Glomerular visceral epithelial cell (primary cell): Measurements from ENCODE around the gene UBXN11.

Source experiments
- DNase-seq: peaks from one replicate; pipeline ENCODE4 v3.0.0-alpha.2; 2016; ENCODE audit errors: extremely low spot score

UBXN11 gene

DNA sequence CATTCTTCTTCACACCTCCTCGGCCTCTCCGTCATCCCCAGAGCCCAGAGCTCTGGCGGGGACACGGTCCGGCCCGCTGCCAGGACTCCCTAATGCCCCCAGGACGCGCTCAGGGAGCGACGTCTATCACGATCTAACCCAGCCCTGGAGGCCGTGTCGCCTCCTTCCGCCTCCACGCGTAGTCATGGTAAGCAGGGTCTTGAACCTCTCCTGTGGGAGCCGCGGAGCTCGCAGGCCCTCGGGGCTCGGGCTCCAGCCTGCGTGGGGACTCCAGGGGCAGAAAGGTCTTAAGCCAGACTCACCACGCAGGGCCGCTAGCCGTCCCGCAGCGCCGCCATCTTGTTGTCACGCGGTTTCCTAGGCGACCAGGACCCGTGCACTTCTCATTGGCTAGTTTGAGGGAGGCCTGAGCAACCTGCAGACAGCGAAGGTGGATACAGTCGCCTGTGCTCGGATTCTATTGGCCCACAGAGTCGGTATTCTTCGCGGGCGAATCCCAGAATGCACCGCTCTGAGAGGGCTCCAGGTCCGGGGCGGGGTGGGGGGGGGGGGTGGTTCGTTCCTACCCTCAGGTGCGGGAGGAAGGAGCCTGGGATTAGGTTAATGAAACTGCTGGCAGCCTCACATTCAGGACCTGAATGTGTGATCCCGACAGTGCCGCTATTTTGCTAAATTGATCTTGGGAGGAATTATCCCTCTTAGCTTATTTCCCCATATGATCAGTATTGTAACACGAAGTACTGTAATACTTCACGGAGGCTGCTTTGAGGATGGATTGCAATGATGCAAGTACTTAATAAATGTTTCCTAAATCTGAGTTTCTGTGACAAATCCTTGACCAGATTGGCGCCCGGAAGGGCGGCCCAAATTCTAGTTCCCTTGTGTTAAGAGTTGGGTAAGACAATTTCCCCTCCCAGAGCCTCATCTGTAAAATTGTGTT is at the start of gene UBXN11:
Gene UBXN11 (minus strand): TSS at position 347 of the 940 bp plus-strand sequence. CDS start 3,753 bp downstream, outside the sequence.
- DNase-seq, result peak; percentile 96

GRCh38 chr1:26356106-26356505 is 49.7 kb upstream of the UBXN11 start:
- no peak for DNase-seq

- DNase-seq, result no peak
These were observed 48.5 kb upstream of the UBXN11 start for GRCh38 chr1:26354972-26355371.

DNA sequence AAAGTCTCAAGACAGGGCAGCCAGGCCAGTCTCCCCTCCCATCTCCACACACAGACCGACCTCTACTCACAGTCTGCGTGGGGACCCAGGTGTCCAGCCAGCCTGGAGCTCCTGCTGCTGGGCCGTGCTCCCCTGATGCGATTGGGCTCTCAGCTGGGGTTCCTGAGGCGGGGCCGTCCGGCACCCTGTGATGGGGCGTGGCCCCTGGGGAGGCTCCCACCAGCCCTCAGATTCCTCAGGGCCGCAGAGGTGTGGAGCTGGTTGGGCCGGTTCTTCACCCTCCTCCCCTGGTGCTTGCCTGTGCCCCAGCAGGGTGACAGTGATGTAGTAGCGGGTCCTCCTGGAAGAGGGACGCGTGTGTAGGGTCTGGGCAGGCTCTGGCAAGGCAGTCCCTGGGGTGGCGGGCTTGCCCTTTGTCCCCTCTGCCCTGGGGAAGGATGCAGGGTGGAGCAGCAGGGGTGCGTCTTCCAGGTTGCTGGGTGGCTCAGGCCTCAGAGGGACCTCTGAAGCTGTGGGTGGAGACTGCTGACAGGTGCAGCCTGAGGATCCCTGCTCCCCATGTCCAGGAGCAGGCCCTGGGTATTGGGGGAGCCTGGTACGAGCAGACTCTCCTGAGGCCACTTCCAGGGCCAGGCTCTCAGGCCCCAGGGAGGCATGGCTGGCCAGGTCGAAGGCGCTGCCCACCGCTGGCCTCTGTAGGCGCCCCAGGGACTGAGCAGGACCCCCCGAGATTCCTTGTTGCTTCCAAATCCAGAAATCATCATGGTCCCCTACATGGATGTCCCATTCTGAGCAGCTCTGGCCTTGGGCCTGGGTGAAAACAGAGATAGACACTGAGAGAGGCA is 47.8 kb upstream of the UBXN11 start, which contains the start of gene CRYBG2:
Gene CRYBG2 (minus strand): TSS at position 155 of the 845 bp plus-strand sequence. CDS start 7,473 bp downstream, outside the sequence.
- no peak for DNase-seq

- DNase-seq, result no peak
These were observed 46.9 kb upstream of the UBXN11 start for GRCh38 chr1:26353210-26353859.

- peak; percentile 27 for DNase-seq
These were observed 45.9 kb upstream of the UBXN11 start for GRCh38 chr1:26352338-26352679.

GRCh38 chr1:26351590-26352337 is 45.3 kb upstream of the UBXN11 start:
- DNase-seq, result peak; percentile 64

- DNase-seq, result peak; percentile 58
These were observed 44.5 kb upstream of the UBXN11 start for GRCh38 chr1:26350701-26351589.

GRCh38 chr1:26350343-26350700 is 43.9 kb upstream of the UBXN11 start:
- DNase-seq, result no peak

- no peak for DNase-seq
These were observed 43.4 kb upstream of the UBXN11 start for GRCh38 chr1:26349877-26350244.

DNA sequence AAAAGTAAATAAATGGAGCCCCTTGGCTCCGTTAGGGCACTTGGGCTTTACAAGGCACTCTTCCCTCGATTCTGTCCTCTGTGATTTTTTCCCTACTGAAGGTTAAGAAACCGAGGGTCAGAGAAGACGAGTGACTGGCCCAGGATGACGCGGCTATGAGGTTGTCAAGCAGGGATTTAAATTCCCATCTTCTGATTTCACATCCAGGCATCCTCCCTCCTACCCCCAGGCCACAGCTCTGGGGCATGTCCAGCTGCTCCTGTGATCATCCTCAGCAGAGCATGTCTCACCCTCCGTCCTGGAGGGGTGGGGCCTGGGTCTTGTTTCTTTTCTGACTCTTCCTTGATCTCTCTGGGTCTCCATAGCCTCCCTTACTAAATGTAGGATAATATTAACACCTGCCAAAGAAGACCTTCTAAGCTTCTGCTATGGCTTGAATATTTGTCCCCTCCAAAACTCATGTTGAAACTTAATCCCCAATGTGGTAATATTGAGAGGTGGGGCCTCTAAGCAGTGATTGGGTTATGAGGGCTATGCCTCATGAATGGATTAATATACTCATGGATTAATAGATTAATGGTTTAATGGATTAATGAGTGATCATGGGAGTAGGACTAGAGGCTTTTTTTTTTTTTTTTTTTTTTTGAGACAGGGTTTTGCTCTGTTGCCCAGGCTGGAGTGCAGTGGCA is 42.9 kb upstream of the UBXN11 start:
- peak; percentile 86 for DNase-seq

DNA sequence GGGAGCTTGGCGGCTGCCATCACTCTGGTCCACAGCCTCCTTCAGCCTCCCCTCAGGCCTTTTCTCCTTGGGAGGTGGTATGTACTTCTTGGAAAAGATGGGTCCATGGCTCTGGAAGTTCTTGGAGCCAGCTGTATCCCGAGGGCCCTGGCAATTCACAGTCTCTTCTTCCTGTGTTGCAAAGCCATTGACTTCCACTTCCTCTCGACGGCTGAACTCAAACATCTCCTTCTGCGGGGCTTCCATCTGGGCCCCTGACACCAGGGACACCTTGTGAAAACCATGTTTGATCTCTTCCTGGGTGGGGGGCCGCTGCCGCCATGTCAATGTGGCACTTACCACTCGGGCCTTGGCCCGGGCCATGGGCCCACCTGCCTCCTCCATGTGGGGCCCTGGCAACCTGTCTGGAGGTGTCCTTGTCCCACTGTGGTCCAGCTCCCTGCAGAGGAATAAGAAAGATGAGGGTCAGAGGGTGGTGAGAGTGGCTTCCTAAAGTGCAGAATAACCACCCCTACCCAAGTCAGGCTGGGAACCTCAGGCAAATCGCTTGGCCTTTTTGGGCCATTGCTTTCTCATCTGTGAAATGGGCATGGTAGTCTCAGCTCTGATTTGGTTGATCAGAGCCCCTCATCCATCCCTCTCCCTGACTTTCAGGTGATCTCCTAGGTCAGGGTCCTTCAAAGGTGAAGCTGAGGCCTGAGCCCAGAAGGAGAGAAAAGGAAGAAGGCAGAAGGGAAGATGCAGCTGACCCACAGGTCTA is 40.0 kb upstream of the UBXN11 start:
- DNase-seq, result no peak

GRCh38 chr1:26345718-26346117 is 39.3 kb upstream of the UBXN11 start:
- DNase-seq, result no peak

- DNase-seq, result no peak
These were observed 37.9 kb upstream of the UBXN11 start for GRCh38 chr1:26344147-26344920.

GRCh38 chr1:26340047-26340481 is 33.6 kb upstream of the UBXN11 start:
- no peak for DNase-seq

GRCh38 chr1:26338670-26339069 is 32.2 kb upstream of the UBXN11 start:
- no peak for DNase-seq

DNA sequence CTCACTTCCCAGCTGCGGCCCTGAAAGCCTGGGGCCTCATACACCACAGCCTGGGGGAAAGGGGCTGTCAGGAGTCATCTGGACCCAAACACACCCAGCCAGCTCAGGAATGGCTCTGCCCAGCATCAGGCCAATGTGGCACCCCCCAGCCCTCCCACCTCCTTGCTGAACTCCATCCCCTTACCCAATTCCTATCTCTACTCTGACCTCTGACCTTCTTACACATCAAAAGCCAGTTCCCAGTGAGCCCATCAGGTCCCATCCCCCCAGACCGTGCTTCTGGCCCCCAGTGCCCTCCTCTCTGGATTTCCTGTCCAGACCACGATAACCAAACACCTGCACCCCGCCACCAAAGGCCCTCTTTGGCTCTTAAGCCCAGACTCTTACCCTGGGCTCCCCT is 31.2 kb upstream of the UBXN11 start:
- no peak for DNase-seq

DNA sequence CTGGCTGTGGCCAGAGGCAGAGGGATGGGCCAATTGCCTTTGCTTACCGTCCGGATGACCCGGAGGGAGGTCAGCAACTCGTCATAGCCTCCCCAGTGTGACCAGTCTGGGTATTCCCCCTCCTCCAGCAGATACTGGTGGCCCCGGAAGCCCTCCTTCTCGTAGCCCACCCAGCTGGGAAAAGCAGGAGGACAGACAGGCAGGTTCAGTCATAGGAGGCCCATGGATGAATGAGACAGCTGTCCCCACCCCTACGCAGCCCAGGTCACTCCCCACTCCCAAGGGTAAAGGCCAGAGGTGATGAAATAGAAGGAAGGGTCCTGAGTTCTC is 30.7 kb upstream of the UBXN11 start:
- no peak for DNase-seq
